ENCODE results near the gene TOMM40L.

The TOMM40L gene

DNA sequence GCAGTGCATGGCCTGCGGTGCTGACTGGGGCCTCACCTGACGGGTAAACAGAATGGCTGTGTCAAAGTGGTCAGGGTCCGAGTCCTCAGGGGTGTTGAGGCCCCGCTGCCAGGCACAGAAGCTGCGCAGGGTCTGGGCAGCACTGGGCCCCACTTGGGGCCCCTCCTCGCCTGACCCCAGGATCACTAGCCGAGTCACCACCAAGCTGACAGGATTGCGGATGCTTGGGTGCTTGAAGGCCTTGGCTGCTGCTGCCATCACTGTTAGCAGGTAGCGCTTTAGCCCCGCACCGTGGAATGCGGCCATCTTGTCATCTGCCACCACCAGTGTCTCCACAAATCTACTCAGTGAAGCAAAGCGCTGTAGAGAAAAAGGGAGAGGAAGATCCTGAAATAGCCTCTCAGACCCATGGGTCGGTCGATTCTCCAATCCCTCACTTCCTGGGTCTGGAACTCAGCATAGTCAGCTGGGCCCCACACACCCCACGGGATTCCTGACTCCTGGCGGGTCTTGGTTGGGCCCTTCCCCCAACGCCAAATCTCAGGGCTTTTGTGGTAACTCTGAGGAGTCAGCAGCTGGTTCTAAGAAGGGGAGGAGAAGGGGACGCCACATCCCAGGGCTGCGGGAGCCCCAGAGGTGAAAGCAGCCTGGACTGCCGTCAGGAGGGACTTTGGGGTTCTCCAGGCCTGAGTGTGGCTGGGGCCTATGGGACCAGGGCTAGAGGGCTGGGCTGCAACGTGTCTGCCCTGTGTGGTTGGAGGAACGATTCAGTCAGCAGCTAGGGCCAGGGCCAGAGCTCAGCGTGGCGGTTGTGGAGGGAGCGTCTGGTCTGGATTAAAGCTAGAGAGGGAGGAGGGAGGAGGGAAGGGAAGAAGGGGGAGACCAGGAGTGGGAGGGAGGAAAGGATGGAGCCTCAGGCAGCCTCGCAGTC lies 29.1 kb upstream of the TOMM40L start:
- no peak overlapping the region for H3K4me3 ChIP-seq (ENCODE audit: low read depth, low read length)
- TF ChIP-seq, protein P1, sequence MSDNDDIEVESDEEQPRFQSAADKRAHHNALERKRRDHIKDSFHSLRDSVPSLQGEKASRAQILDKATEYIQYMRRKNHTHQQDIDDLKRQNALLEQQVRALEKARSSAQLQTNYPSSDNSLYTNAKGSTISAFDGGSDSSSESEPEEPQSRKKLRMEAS (IDR thresholded peaks at IDR 0.05; ENCODE audit: low read depth, low read length): no peak
- TF ChIP-seq, protein P2, sequence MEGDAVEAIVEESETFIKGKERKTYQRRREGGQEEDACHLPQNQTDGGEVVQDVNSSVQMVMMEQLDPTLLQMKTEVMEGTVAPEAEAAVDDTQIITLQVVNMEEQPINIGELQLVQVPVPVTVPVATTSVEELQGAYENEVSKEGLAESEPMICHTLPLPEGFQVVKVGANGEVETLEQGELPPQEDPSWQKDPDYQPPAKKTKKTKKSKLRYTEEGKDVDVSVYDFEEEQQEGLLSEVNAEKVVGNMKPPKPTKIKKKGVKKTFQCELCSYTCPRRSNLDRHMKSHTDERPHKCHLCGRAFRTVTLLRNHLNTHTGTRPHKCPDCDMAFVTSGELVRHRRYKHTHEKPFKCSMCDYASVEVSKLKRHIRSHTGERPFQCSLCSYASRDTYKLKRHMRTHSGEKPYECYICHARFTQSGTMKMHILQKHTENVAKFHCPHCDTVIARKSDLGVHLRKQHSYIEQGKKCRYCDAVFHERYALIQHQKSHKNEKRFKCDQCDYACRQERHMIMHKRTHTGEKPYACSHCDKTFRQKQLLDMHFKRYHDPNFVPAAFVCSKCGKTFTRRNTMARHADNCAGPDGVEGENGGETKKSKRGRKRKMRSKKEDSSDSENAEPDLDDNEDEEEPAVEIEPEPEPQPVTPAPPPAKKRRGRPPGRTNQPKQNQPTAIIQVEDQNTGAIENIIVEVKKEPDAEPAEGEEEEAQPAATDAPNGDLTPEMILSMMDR (IDR thresholded peaks at IDR 0.05; ENCODE audit: low read depth, low read length): no peak
- TF ChIP-seq MYC (IDR thresholded peaks at IDR 0.05; ENCODE audit: low read depth, low read length) (no peak), POLR2A (IDR thresholded peaks at IDR 0.05; ENCODE audit: extremely low read depth, insufficient read length) (no peak)
- DNase-seq (ENCODE audit: low read depth): no peak

DNA sequence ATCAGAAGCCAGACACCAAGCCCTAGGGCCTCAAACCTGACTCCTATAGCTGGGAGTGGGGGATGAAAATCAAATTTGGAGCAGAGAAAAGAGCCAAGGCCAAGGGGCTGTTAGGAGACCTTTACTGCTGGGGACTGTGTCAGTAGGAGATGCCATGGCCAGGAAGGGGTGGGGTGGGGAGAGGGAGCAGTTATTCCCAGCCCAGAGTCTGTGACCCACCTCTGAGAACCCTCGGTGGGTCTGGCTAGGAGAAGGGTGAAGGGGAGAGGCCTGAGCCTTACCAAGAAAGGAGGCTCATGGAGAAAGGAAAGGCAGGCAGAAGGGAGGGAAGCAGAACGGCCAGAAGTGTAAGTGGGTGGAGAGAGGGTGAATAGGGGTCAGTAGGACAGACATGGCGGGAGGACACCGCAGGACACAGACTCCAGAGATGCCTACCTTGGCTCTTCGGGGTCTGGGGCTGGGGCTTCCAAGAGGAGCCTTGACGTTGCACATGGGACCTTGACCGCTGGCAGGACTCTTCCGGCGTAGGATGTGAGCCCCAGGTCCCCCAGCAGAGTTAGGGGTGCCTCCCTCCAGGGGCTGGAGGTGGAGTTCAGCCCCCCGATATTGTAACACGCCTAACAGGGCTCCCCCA lies 28.2 kb upstream of the TOMM40L start:
- TF ChIP-seq POLR2A (IDR thresholded peaks at IDR 0.05; ENCODE audit: extremely low read depth, insufficient read length): no peak
- TF ChIP-seq, protein P2 (IDR thresholded peaks at IDR 0.05; ENCODE audit: low read depth, low read length): no peak
- no peak for TF ChIP-seq MYC (IDR thresholded peaks at IDR 0.05; ENCODE audit: low read depth, low read length)
- H3K4me3 ChIP-seq (ENCODE audit: low read depth, low read length): no peak overlapping the region
- DNase-seq (ENCODE audit: low read depth): no peak

DNA sequence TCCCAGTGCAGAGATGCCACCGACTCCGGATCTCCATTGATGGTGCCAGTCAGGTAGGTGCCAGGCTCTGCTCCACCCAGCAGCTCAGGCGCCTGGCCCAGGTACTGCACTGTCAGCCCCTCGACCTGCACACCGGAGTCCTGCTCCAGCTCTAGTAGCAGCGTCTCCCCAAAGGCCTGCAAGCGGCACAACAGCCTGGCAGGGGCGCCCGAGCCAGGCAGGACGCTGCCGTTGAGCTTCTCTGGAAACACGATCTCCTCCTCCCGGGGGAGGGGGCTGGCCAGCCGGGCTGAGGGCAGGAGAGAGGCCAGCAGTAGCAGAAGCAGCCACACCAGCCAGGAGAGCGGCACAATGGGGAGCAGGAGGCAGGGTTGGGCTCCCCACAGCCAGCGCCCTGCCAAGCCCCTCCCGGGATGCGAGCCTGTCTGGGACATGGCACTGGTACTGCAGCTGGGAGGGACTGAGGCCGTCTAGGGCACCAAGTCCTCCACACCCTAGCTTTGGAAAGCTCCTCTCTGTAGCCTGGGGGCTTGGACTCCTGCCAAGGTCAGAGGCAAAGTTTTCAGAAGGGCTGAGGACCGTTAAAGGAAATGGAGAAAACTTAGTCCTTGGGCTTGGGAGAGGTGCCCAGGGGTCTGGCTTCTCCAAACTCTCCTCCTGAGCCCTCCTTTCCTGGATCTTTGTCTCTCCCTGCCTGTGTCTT lies 27.5 kb upstream of the TOMM40L start:
- no peak for DNase-seq (ENCODE audit: low read depth)
- no peak overlapping the region for H3K4me3 ChIP-seq (ENCODE audit: low read depth, low read length)
- TF ChIP-seq POLR2A (IDR thresholded peaks at IDR 0.05; ENCODE audit: extremely low read depth, insufficient read length): no peak
- TF ChIP-seq, protein P2 (IDR thresholded peaks at IDR 0.05; ENCODE audit: low read depth, low read length): no peak
- no peak for TF ChIP-seq MYC (IDR thresholded peaks at IDR 0.05; ENCODE audit: low read depth, low read length)
- TF ChIP-seq, protein P1 (IDR thresholded peaks at IDR 0.05; ENCODE audit: low read depth, low read length): no peak

DNA sequence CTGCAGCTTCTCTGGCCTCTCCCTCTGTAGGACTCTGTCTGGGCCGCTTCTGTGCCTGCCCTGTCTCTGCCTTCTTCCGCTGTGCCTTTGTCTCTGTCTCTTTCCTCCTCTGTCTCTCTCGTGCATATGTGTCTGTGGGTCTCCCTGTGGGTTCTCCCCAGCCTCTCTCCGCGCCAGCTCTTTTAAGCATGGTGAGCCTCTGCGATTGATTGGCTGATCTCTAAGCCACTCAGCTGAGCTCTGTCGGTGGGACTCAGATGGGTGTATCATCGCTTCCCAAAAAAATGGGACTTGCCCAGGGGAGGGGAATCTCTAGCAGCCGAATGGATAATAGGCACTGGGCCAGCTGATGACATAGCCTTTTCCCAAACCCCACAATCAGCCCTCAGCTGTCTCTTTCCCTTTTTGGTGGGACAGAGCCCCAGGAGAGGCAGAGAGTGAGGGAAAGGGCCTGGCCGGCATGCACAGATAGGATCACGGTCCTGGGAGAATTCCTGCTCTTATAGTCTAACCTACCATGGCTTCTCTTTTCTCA lies 26.9 kb upstream of the TOMM40L start, which contains the start of gene ADAMTS4:
Gene ADAMTS4, minus strand, starts transcription at position 158 of the 535 bp plus-strand sequence. CDS start 427 bp downstream, outside the sequence.
- H3K4me3 ChIP-seq (ENCODE audit: low read depth, low read length): no peak within 1 kb of the TSS
- DNase-seq (ENCODE audit: low read depth): no peak
- TF ChIP-seq MYC (IDR thresholded peaks at IDR 0.05; ENCODE audit: low read depth, low read length) (no peak), POLR2A (IDR thresholded peaks at IDR 0.05; ENCODE audit: extremely low read depth, insufficient read length) (no peak)
- TF ChIP-seq, protein P2 (IDR thresholded peaks at IDR 0.05; ENCODE audit: low read depth, low read length): no peak
- TF ChIP-seq, protein P1 (IDR thresholded peaks at IDR 0.05; ENCODE audit: low read depth, low read length): no peak

DNA sequence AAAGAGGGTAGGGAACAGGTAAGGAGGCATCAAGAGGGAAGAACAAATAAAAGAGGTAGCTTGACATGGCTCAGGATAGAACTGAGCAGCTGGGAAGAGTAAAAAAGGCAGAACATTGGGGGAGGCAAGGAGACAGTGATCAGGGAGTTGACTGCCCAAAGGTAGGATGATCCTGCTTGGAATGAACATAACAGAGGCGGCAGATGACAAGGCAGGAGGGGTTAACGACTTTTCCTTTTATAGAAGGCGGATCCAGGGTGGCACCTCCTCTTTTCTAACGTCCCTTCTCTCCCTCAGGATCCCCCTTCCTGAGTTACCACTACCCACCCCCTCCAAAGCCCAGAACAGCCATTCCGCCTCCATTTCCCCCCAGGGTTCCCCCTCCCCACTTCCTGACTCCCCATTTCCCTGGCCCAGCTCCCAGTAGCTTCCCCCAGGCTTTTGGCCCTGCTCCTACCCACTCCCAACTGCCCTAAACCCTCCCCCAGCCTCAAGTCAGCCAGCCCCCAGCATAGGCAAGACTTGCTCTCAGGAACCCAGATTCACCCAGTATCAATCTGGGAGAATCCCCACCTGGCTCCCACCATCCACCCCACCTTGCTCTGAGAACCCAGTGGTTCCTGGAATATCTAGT lies 26.2 kb upstream of the TOMM40L start:
- H3K4me3 ChIP-seq (ENCODE audit: low read depth, low read length): no peak overlapping the region
- no peak for DNase-seq (ENCODE audit: low read depth)
- TF ChIP-seq POLR2A (IDR thresholded peaks at IDR 0.05; ENCODE audit: extremely low read depth, insufficient read length) (no peak), MYC (IDR thresholded peaks at IDR 0.05; ENCODE audit: low read depth, low read length) (no peak)
- TF ChIP-seq, protein P1 (IDR thresholded peaks at IDR 0.05; ENCODE audit: low read depth, low read length): no peak
- TF ChIP-seq, protein P2 (IDR thresholded peaks at IDR 0.05; ENCODE audit: low read depth, low read length): no peak
